PC-9 (cell line): ENCODE data around the gene RABGGTA. TPM values are rescaled to one million over a fixed set of nuclear protein-coding genes. Genes with fewer than 3 reads are reported as not detected.

Experiments
- BruUV-seq: library from RNA; stranded (reverse); fragments of 400-500 nt; replicated peaks from 2 replicates; lab custom pipeline; 2021; lab: Mats Ljungman, UMichigan
- CTCF ChIA-PET: fragments of 300-600 bp; sonication (Branson Sonifier 250); formaldehyde crosslinking; loops from one replicate; lab custom pipeline; 2022; ENCODE audit warnings: antibody characterized with exemption; lab: Charles Lee
- POLR2A ChIA-PET: fragments of 300-600 bp; sonication (Branson Sonifier 250); formaldehyde crosslinking; loops from one replicate; lab custom pipeline; 2022; ENCODE audit warnings: antibody characterized with exemption; ENCODE audit not compliant: unreplicated experiment; lab: Charles Lee
- DNase-seq, 2 experiments: peaks; one replicate each; pipeline versions ENCODE4 v3.0.0 to v3.0.0-alpha.2; 2015 to 2022; ENCODE audit warnings: mixed read lengths in 1 of 2
- H2AFZ ChIP-seq: fragments of 200-600 bp; sonication (generic); 2 replicates; pipeline ENCODE4 v1.8.1; 2017; ENCODE audit warnings: antibody characterized with exemption
- H3F3A ChIP-seq: fragments of 200-600 bp; sonication (generic); 2 replicates; pipeline ENCODE4 v1.8.1; 2017; ENCODE audit warnings: antibody characterized with exemption, mild to moderate bottlenecking, low read depth; ENCODE audit not compliant: insufficient read depth
- H3K27ac ChIP-seq: fragments of 200-600 bp; sonication (generic); 2 replicates; pipeline ENCODE4 v1.6.1; 2016; ENCODE audit warnings: mixed run types
- H3K27me3 ChIP-seq: fragments of 200-600 bp; sonication (generic); 2 replicates; pipeline ENCODE4 v1.6.1; 2016; ENCODE audit warnings: low read depth, mixed run types; ENCODE audit not compliant: insufficient read depth
- H3K36me3 ChIP-seq: fragments of 200-600 bp; sonication (generic); 2 replicates; pipeline ENCODE4 v1.6.1; 2016; ENCODE audit warnings: low read depth, mixed run types
- H3K4me1 ChIP-seq: fragments of 200-600 bp; sonication (generic); replicated peaks from 2 replicates; pipeline ENCODE4 v1.6.1; 2016; ENCODE audit warnings: mixed run types; ENCODE audit not compliant: insufficient read depth
- H3K4me2 ChIP-seq: fragments of 200-600 bp; sonication (generic); 2 replicates; pipeline ENCODE4 v1.6.1; 2017; ENCODE audit warnings: mixed run types
- H3K4me3 ChIP-seq: fragments of 200-600 bp; sonication (generic); 2 replicates; pipeline ENCODE4 v1.6.1; 2016; ENCODE audit warnings: mixed run types
- H3K79me2 ChIP-seq: fragments of 200-600 bp; sonication (generic); 2 replicates; pipeline ENCODE4 v1.6.1; 2017; ENCODE audit warnings: low read depth, mixed run types
- H3K9me2 ChIP-seq: fragments of 200-600 bp; sonication (generic); 2 replicates; pipeline ENCODE4 v1.8.1; 2017; ENCODE audit warnings: mild to moderate bottlenecking; ENCODE audit not compliant: insufficient read depth
- H3K9me3 ChIP-seq: fragments of 200-600 bp; sonication (generic); 2 replicates; pipeline ENCODE4 v1.8.1; 2016; ENCODE audit warnings: low read depth; ENCODE audit not compliant: insufficient read depth
- H4K20me1 ChIP-seq: fragments of 200-600 bp; sonication (generic); 2 replicates; pipeline ENCODE4 v1.8.1; 2017; ENCODE audit not compliant: insufficient read depth
- CTCF ChIP-seq: fragments of 200-600 bp; sonication (generic); conservative IDR thresholded peaks from 2 replicates; pipeline ENCODE4 v1.6.1; 2017; ENCODE audit warnings: mixed run types, antibody characterized with exemption, mild to moderate bottlenecking, moderate library complexity
- EZH2 ChIP-seq: fragments of 200-600 bp; sonication (generic); IDR thresholded peaks from 2 replicates; pipeline ENCODE4 v1.8.0; 2017; ENCODE audit warnings: antibody characterized with exemption, low read depth
- intact Hi-C: fragments of 100-400 bp; cut with micrococcal nuclease; formaldehyde crosslinking; loops from one replicate; pipeline ENCODE4 v1.10.0; 2022; ENCODE audit not compliant: unreplicated experiment
- total RNA-seq: library from RNA; stranded (reverse); gene quantifications from 2 replicates; pipeline ENCODE4 v1.2.3, GENCODE V29; 2021

Gene RABGGTA
- total RNA-seq, 1 experiment from 2014 or later = 25.2 TPM

- Histone ChIP-seq H3K27ac (no peak overlapping the region), H3K36me3 (no peaks in the 10 kb centered on the region)
- no TSS peak for BruUV-seq
These were observed 18.9 kb downstream of the RABGGTA start for GRCh38 chr14:24252289-24253124.

GRCh38 chr14:24251880-24252288 lies 19.5 kb downstream of the RABGGTA start:
- no peaks in the 10 kb centered on the region for H3F3A ChIP-seq
- H3K4me1 ChIP-seq = no peaks in the 10 kb centered on the region
- no TSS peak for BruUV-seq
- H3K27me3 ChIP-seq = no peaks in the 10 kb centered on the region
- no peaks in the 10 kb centered on the region for H3K9me3 ChIP-seq
- DNase-seq = peak; percentile 9 to 37
- no peak for TF ChIP-seq EZH2
- TF ChIP-seq CTCF = no peak
- H4K20me1 ChIP-seq = no peaks in the 10 kb centered on the region
- H3K27ac ChIP-seq = no peak overlapping the region
- H3K4me2 ChIP-seq = no peak overlapping the region
- H3K9me2 ChIP-seq = no peaks in the 10 kb centered on the region
- H3K4me3 ChIP-seq = no peak overlapping the region
- ChIA-PET CTCF (interaction anchor here (0.6 kb wide), 1 partner anchor 160 kb away, joined by 4 read pairs; no protein-coding TSS in a partner anchor), POLR2A (no interaction called here)
- no peaks in the 10 kb centered on the region for H3K79me2 ChIP-seq
- H2AFZ ChIP-seq = no peak overlapping the region
- H3K36me3 ChIP-seq = no peaks in the 10 kb centered on the region
- intact Hi-C loops = no loop called here

More at GRCh38 chr14:24252289-24253124, 18.9 kb downstream of the RABGGTA start:
- Histone ChIP-seq H4K20me1 (no peaks in the 10 kb centered on the region), H3K4me3 (no peak overlapping the region), H3K79me2 (no peaks in the 10 kb centered on the region), H3K9me3 (no peaks in the 10 kb centered on the region), H3K4me2 (no peak overlapping the region), H3K27me3 (no peaks in the 10 kb centered on the region), H3F3A (no peaks in the 10 kb centered on the region), H3K9me2 (no peaks in the 10 kb centered on the region), H2AFZ (no peak overlapping the region), H3K4me1 (no peaks in the 10 kb centered on the region)
- no peak for TF ChIP-seq EZH2
- TF ChIP-seq CTCF = no peak
- DNase-seq = no peak
- POLR2A ChIA-PET = no interaction called here
- CTCF ChIA-PET = no interaction called here
- intact Hi-C loops = no loop called here

DNA sequence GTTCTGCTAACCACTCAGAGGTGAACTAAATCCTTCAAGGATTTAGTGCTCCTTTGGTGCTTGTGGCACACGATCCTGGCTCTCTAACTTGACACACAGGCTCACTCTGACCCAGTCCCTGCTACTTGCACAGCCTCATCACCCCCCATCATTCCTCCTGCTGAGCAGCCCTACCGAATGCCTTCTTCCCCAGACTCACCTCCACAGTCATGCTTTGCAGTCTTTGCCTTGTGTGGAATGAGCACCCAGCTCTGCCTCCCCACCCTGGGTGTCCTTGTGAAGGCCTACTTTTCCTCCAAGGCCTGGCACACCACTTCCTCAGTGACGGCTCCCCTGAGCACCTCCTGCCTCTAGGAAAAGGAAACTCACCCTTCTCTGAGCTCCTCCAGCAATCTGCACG lies 21.0 kb downstream of the RABGGTA start:
- Histone ChIP-seq H3K4me3 (no peak overlapping the region), H3K4me1 (no peaks in the 10 kb centered on the region), H4K20me1 (no peaks in the 10 kb centered on the region), H3K36me3 (no peaks in the 10 kb centered on the region), H3K27ac (no peak overlapping the region), H3K27me3 (no peaks in the 10 kb centered on the region), H2AFZ (no peak overlapping the region), H3K9me2 (no peaks in the 10 kb centered on the region), H3K9me3 (no peaks in the 10 kb centered on the region), H3F3A (no peaks in the 10 kb centered on the region), H3K79me2 (no peaks in the 10 kb centered on the region), H3K4me2 (no peak overlapping the region)
- intact Hi-C loops = no loop called here
- CTCF ChIA-PET = no interaction called here
- no peak for DNase-seq
- POLR2A ChIA-PET = no interaction called here
- TF ChIP-seq CTCF (no peak), EZH2 (no peak)
- no TSS peak for BruUV-seq
